NCI-H128 (cell line): ENCODE data around the gene CDYL2.
"Not testable (repeated sequence)": the region's sequence is repeated elsewhere in the genome, so short reads cannot be mapped to it uniquely, and the experiment has no call there.

Experiments used
- DNase-seq: peaks from one replicate; lab custom pipeline; 2025; ENCODE audit not compliant: unreplicated experiment; lab: John Stamatoyannopoulos, UW

CDYL2 gene

GRCh38 chr16:80746231-80746630, 58.2 kb downstream of the CDYL2 start:
- DNase-seq = no peak

- DNase-seq = no peak
Observed at GRCh38 chr16:80744856-80745255, 59.5 kb downstream of the CDYL2 start.

DNA sequence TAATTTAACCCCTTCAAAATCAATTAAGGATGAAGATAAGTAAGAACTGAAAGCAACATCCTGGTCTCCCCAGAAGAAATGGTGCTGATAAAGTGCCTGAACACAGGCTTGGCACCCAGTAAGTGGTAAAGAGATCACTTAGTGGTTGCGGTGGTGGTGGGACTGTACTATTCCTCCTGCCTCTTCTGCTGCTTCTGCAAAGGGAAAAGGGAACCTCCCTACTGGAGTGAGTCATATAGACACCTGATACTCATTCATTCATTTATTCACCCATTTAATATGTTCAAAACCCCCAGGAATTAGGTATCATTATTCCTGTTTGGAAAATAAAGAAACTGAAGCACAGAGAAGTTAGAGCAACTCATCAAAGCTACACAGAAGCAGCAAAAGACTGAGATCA, 60.6 kb downstream of the CDYL2 start:
- no peak for DNase-seq

- no peak for DNase-seq
Observed at GRCh38 chr16:80743273-80743672, 61.1 kb downstream of the CDYL2 start.

- DNase-seq = no peak
Observed at GRCh38 chr16:80742331-80742730, 62.1 kb downstream of the CDYL2 start.

GRCh38 chr16:80741724-80742123, 62.7 kb downstream of the CDYL2 start:
- DNase-seq = no peak

GRCh38 chr16:80739523-80739922, 64.9 kb downstream of the CDYL2 start:
- DNase-seq = no peak

GRCh38 chr16:80738521-80738920, 65.9 kb downstream of the CDYL2 start:
- DNase-seq = no peak

- DNase-seq = no peak
Observed at GRCh38 chr16:80735846-80736245, 68.6 kb downstream of the CDYL2 start.

GRCh38 chr16:80733407-80733806, 71.0 kb downstream of the CDYL2 start:
- DNase-seq = no peak

GRCh38 chr16:80731915-80732314, 72.5 kb downstream of the CDYL2 start:
- DNase-seq = no peak

- not testable (repeated sequence) for DNase-seq
Observed at GRCh38 chr16:80727066-80727763, 77.2 kb downstream of the CDYL2 start.

GRCh38 chr16:80725566-80726162, 78.7 kb downstream of the CDYL2 start:
- DNase-seq = no peak

GRCh38 chr16:80723981-80724380, 80.4 kb downstream of the CDYL2 start:
- no peak for DNase-seq

- DNase-seq = no peak
Observed at GRCh38 chr16:80723091-80723490, 81.3 kb downstream of the CDYL2 start.

DNA sequence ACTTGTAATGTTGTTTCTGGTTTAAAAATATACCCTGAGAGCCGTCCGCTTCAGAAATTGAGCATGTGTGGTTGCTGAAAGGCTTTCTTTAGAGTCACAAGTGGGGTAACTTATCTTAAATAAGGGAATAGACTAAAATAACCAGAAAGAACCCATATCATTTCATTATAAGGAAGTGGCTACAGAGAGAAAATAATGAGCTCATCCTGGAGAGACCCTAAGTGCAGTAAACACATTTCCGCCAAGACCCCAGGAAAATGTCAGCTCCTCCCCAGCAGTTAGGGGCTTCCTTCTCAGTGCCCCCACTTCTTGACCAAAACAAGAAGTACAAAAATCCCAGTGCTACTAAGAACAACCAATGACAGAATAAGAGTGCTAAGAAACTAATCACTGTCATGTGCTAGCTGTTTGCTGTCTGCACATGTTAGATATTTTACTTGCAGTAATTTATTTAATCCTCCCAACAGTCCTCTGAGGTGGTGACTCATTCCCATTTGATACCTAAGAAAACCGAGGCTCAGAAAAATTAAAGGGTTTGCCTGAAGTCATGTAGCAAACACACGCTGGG, 83.5 kb downstream of the CDYL2 start:
- DNase-seq = no peak

DNA sequence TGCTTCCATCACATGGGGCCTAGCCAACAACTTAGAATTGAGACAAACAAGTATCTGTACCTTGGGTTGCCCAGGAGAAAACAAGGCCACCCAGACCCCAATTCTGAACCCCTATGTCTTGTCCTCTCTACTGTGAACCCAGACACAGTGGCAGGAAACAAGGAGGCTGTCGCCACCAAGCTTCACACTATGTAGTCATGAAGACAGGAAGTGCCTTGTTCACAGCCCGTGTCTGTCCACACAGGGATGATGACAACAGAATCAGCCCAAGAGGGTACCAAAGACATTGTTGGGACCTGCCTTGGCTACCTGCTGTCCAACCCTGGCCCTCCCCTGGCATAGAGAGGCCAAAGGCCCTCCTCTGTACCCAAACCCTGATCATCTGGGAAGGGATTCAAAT, 84.8 kb downstream of the CDYL2 start:
- DNase-seq = no peak

DNA sequence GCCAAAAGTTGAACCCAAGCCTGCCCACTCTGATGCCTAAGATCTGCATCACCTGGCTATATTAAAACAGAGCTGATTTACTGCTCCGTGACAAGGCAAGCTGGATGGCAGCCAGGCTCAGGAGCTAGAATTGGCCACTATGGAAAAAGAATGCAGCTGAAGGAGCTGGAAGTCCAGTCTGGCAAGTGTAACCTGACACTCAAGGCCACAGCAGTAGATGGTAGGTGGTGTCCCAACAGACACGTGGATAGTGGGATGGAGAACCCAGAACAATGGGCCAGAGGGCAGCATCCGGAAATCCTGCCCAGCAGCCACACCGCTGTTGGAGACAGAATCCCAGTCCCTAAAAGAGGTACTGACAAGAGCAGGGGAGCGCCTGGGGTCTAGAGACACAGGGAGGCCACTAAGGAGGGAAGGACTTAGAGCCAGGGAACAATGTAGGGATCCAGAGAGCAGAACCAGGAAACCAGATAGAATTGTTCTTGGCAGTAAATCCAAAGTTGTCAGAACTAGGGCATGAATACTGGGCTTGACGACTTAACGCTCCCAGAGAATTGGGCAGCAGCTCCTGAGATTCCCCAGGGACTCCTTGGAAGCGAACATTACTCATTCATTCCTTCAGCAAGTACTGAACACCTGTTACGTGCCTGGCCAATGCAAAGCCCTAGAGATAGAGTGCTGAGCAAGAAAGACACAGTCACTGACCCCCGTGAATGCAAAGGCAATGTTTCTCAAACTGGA, 85.7 kb downstream of the CDYL2 start:
- no peak for DNase-seq

DNA sequence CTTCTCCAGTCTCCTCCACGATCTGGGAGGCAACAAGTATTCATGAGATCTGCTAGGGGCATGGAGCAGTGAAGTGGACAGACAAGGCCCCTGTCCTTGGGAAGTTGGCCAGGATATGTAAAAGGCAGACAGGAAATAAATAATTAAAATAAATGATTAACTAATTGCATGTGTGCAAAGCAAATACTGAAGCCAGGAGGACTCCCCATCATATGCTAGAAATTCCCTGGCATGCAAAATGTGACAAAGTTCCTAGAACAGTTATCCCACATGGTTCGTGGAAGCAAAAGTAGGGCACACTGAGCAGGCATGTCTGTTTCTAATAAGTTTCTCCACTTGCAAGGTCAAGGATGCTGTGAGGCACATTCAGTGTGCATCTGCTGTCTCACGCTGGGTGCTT, 86.8 kb downstream of the CDYL2 start:
- no peak for DNase-seq

DNA sequence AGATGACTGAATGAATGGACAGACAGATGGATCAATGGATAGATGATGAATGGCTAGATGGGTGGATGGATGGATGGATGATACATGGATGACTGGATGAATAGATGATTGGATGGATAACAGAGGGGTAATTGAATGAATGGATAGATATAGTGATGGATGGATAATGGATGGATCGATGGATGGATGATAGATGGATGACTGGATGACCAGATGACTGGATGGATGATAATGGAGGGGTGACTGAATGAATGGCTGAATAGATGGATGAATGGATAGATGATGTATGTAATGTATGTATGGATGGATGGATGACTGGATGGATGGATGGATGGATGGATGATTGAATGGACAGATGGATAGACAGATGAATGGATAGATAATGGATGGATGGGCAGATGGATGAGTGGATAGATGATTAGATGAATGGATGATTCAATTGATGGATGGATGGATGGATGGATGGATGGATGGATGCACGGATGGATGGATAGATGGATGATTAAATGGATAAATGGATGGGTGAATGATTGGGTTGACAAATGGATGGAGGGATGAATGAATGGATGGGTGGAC, 87.7 kb downstream of the CDYL2 start:
- no peak for DNase-seq

- no peak for DNase-seq
Observed at GRCh38 chr16:80711406-80711805, 93.0 kb downstream of the CDYL2 start.

- DNase-seq = no peak
Observed at GRCh38 chr16:80710918-80711317, 93.5 kb downstream of the CDYL2 start.
